Measurements from ENCODE around the gene PRSS21. TPM values are rescaled to one million over a fixed set of nuclear protein-coding genes. Genes with fewer than 3 reads are reported as not detected.

The PRSS21 gene
- total RNA-seq, 1 donor from 2014 or later = not detected

GRCh38 chr16:2828521-2828840 is 11.4 kb downstream of the PRSS21 start:
- Histone ChIP-seq H3K4me3 (no peak overlapping the region), H3K4me1 (no peaks in the 10 kb centered on the region), H3K27ac (no peak overlapping the region), H3K27me3 (no peaks in the 10 kb centered on the region), H3K36me3 (no peaks in the 10 kb centered on the region), H3K9me3 (no peaks in the 10 kb centered on the region)
- DNase-seq (ENCODE audit: low spot score in 2 of 2) = no peak
- intact Hi-C loops (cut with DNase I) = no loop called here
- TF ChIP-seq, protein P1, sequence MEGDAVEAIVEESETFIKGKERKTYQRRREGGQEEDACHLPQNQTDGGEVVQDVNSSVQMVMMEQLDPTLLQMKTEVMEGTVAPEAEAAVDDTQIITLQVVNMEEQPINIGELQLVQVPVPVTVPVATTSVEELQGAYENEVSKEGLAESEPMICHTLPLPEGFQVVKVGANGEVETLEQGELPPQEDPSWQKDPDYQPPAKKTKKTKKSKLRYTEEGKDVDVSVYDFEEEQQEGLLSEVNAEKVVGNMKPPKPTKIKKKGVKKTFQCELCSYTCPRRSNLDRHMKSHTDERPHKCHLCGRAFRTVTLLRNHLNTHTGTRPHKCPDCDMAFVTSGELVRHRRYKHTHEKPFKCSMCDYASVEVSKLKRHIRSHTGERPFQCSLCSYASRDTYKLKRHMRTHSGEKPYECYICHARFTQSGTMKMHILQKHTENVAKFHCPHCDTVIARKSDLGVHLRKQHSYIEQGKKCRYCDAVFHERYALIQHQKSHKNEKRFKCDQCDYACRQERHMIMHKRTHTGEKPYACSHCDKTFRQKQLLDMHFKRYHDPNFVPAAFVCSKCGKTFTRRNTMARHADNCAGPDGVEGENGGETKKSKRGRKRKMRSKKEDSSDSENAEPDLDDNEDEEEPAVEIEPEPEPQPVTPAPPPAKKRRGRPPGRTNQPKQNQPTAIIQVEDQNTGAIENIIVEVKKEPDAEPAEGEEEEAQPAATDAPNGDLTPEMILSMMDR (IDR thresholded peaks at IDR 0.05) = no peak

DNA sequence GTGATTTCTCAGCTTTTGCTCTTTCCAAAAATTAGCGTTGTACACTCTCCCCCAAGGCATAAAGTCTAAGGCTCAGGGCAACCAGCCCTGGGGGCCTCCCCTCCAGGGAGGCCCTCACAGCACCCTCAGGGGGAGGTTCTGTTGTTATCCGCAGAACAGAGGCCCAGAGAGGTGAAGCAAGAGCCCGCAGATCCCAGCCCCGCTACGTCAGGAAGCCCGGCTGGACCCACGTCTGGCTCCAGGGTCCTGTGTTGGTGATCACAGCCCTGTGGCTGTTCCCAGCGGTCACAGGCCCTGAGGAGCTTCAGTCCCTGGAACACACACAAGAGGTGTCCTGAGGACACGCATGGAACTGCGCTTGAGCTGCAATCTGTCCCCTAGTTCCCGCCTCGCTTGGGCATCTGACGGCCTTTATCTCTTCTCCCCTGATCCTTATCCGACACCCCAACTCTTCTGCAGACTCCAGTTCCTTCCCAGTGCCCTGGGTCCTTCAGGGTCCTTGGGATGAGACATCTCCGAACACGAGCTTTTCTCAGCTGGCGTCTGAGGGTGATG is 11.9 kb downstream of the PRSS21 start:
- TF ChIP-seq, protein P1 (IDR thresholded peaks at IDR 0.05) = no peak
- Histone ChIP-seq H3K4me1 (no peaks in the 10 kb centered on the region), H3K4me3 (no peak overlapping the region), H3K9me3 (no peaks in the 10 kb centered on the region), H3K27ac (no peak overlapping the region), H3K27me3 (no peaks in the 10 kb centered on the region), H3K36me3 (no peaks in the 10 kb centered on the region)
- no peak for DNase-seq (ENCODE audit: low spot score in 2 of 2)
- intact Hi-C loops (cut with DNase I) = no loop called here

DNA sequence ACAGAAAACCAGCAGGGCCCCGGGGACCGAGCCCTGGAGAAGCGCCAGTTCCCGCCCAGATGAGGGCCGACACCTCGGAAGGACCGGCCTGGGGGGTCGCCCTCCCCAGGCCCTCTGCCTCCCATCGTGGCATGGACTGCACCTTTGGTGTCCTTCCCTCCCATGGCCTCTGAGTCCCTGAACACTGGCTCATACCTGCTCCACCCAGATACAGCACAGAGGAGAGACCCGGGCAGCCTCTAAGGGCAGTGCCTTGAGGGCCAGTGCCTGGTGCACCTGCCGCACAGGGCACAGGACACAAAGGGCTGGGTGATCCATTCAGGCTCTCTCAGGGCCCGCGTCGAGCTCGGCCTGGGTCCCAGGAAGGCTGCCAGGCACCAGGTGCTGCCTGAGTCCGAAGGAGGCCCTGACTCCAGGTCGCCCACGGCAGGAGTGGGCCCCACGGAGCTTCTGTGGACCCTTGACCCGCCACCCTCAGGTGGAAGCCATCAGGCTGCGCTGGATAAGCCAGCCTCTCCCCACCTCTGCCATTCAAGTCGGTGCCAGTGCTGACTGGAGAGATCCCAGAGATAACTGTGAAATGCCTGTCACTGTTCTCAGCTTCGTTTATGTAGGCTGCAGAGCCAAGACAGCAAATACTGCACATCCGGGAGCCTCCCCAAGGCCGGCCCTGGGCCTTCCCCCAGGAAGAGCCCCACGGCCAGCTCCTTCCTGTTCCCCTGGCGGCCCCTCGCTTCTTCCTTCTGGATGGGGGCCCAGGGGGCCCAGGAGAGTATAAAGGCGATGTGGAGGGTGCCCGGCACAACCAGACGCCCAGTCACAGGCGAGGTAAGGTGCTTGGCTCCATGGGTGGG is 12.7 kb downstream of the PRSS21 start, which contains the start of gene ZG16B:
Gene ZG16B, plus strand, starts transcription at position 803 of the 854 bp plus-strand sequence. CDS start 139 bp downstream, outside the sequence.
- intact Hi-C loops (cut with DNase I) = no loop called here
- Histone ChIP-seq H3K27me3 (no peaks in the 10 kb centered on the region), H3K27ac (no peak within 1 kb of the TSS), H3K36me3 (no peaks in the 10 kb centered on the region), H3K4me3 (no peak within 1 kb of the TSS), H3K4me1 (no peaks in the 10 kb centered on the region), H3K9me3 (no peaks in the 10 kb centered on the region)
- TF ChIP-seq, protein P1 (IDR thresholded peaks at IDR 0.05) = no peak
- DNase-seq (ENCODE audit: low spot score in 2 of 2) = no peak

DNA sequence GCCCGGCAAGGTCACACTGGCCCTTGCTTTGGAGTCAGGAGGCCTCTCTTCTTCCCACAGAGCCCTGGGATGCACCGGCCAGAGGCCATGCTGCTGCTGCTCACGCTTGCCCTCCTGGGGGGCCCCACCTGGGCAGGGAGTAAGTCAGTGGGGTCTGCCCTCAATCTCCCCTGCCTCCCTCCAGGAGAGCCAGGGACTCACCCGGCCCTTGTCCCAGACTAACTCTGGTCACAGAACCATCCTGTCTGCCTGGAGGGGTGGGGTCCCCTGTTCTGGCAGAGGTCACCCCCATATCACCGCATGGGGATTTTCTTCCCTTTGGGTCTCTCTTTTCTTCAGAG is 13.3 kb downstream of the PRSS21 start:
- TF ChIP-seq, protein P1 (IDR thresholded peaks at IDR 0.05) = no peak
- H3K27me3 ChIP-seq = no peaks in the 10 kb centered on the region
- intact Hi-C loops (cut with DNase I) = no loop called here
- no peak for DNase-seq (ENCODE audit: low spot score in 2 of 2)
- H3K9me3 ChIP-seq = no peaks in the 10 kb centered on the region
- H3K36me3 ChIP-seq = no peaks in the 10 kb centered on the region
- H3K4me3 ChIP-seq = no peak overlapping the region
- H3K4me1 ChIP-seq = peaks cover 0 to under 1% of the 10 kb centered on the region in 2 donors
- no peak overlapping the region for H3K27ac ChIP-seq

DNA sequence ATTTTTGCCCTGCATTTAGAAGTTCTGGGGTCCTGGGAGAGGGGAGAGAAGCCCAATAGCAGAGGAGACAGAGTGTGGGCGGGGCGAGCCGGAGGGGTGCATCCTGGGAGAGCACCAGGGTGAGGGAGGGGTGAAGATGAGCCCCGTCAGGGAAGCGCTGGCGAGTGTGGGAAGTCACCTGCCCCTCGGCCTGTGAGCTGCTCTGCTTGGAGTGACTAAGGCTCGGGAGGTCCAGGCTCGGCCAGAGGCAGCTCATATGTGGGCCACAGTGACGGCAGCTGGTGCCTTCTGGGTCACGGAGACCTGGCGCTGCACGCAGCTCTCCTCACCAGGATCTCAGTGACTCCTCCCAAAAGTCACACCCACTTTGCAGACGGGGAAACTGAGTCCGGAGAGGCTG is 14.2 kb downstream of the PRSS21 start:
- H3K9me3 ChIP-seq = no peaks in the 10 kb centered on the region
- H3K27ac ChIP-seq = no peak overlapping the region
- intact Hi-C loops (cut with DNase I) = no loop called here
- H3K27me3 ChIP-seq = no peaks in the 10 kb centered on the region
- peaks cover 0 to 8% of the 10 kb centered on the region in 2 donors for H3K4me1 ChIP-seq
- H3K4me3 ChIP-seq = no peak overlapping the region
- no peaks in the 10 kb centered on the region for H3K36me3 ChIP-seq
- DNase-seq (ENCODE audit: low spot score in 2 of 2) = no peak
- TF ChIP-seq, protein P1 (IDR thresholded peaks at IDR 0.05) = no peak

Measured in ascending aorta (tissue), 2 donors.